Muscle of arm (tissue), 12 donors: ENCODE results near the gene EIF4E3. TPM values are rescaled to one million over a fixed set of nuclear protein-coding genes. Genes with fewer than 3 reads are reported as not detected.

Experiments
- DNase-seq: peaks from one replicate; pipeline ENCODE4 v3.0.0-alpha.2; 2013
- polyA plus RNA-seq, 12 donors: library from polyadenylated mRNA; unstranded; fragments of 120-200 nt; gene quantifications; one replicate each; pipeline ENCODE4 v1.2.1, GENCODE V29; 2013; ENCODE audit not compliant: insufficient read length in 12 of 12

EIF4E3 gene
- polyA plus RNA-seq, 12 donors = 8.7 to 13.1 (median 10.5) TPM; not detected in 1

GRCh38 chr3:71693641-71694040 is 31.6 kb downstream of the EIF4E3 start:
- no peak for DNase-seq

GRCh38 chr3:71692139-71692538 is 33.1 kb downstream of the EIF4E3 start:
- no peak for DNase-seq

- peak; percentile 19 for DNase-seq
Observed at GRCh38 chr3:71690341-71690841, 34.8 kb downstream of the EIF4E3 start.

- DNase-seq = no peak
Observed at GRCh38 chr3:71689291-71689690, 35.9 kb downstream of the EIF4E3 start.

GRCh38 chr3:71688121-71688520 is 37.1 kb downstream of the EIF4E3 start:
- DNase-seq = no peak

GRCh38 chr3:71685686-71686085 is 39.5 kb downstream of the EIF4E3 start:
- DNase-seq = no peak

GRCh38 chr3:71684757-71685386 is 40.3 kb downstream of the EIF4E3 start:
- DNase-seq = no peak

GRCh38 chr3:71684046-71684756 is 41.0 kb downstream of the EIF4E3 start:
- DNase-seq = no peak

- DNase-seq = peak; percentile 58
Observed at GRCh38 chr3:71681224-71681668, 44.0 kb downstream of the EIF4E3 start.

GRCh38 chr3:71680603-71681002 is 44.6 kb downstream of the EIF4E3 start:
- DNase-seq = no peak

- no peak for DNase-seq
Observed at GRCh38 chr3:71676931-71677330, 48.3 kb downstream of the EIF4E3 start.

GRCh38 chr3:71673486-71673885 is 51.7 kb downstream of the EIF4E3 start:
- no peak for DNase-seq

GRCh38 chr3:71672807-71673206 is 52.4 kb downstream of the EIF4E3 start:
- DNase-seq = no peak

GRCh38 chr3:71672340-71672739 is 52.9 kb downstream of the EIF4E3 start:
- DNase-seq = no peak

- DNase-seq = no peak
Observed at GRCh38 chr3:71671216-71671845, 53.9 kb downstream of the EIF4E3 start.

GRCh38 chr3:71662568-71662967 is 62.6 kb downstream of the EIF4E3 start:
- DNase-seq = no peak

GRCh38 chr3:71662056-71662455 is 63.1 kb downstream of the EIF4E3 start:
- DNase-seq = no peak

- DNase-seq = no peak
Observed at GRCh38 chr3:71659864-71660591, 65.2 kb downstream of the EIF4E3 start.

GRCh38 chr3:71657831-71658530 is 67.2 kb downstream of the EIF4E3 start:
- DNase-seq = peak; percentile 14

GRCh38 chr3:71655061-71655460 is 70.1 kb downstream of the EIF4E3 start:
- no peak for DNase-seq

- peak; percentile 26 for DNase-seq
Observed at GRCh38 chr3:71653414-71653807, 71.8 kb downstream of the EIF4E3 start.
